ENCODE measurements around the gene SCG5.

The SCG5 gene

GRCh38 chr15:32659340-32660155 lies 18.0 kb downstream of the SCG5 start:
- DNase-seq (ENCODE audit: low read depth), result no peak

- DNase-seq (ENCODE audit: low read depth), result no peak
These were observed 22.2 kb downstream of the SCG5 start for GRCh38 chr15:32663671-32664070.

- DNase-seq (ENCODE audit: low read depth), result no peak
These were observed 23.3 kb downstream of the SCG5 start for GRCh38 chr15:32664796-32665195.

GRCh38 chr15:32667321-32667720 lies 25.8 kb downstream of the SCG5 start:
- DNase-seq (ENCODE audit: low read depth), result no peak

- DNase-seq (ENCODE audit: low read depth), result no peak
These were observed 27.4 kb downstream of the SCG5 start for GRCh38 chr15:32668942-32669341.

- DNase-seq (ENCODE audit: low read depth), result no peak
These were observed 28.5 kb downstream of the SCG5 start for GRCh38 chr15:32669896-32670611.

- DNase-seq (ENCODE audit: low read depth), result no peak
These were observed 29.1 kb downstream of the SCG5 start for GRCh38 chr15:32670623-32671022.

- DNase-seq (ENCODE audit: low read depth), result no peak
These were observed 30.1 kb downstream of the SCG5 start for GRCh38 chr15:32671339-32672325.

GRCh38 chr15:32674681-32675080 lies 33.2 kb downstream of the SCG5 start:
- no peak for DNase-seq (ENCODE audit: low read depth)

GRCh38 chr15:32675466-32675865 lies 34.0 kb downstream of the SCG5 start:
- DNase-seq (ENCODE audit: low read depth), result no peak

GRCh38 chr15:32676169-32676568 lies 34.7 kb downstream of the SCG5 start:
- DNase-seq (ENCODE audit: low read depth), result no peak

- DNase-seq (ENCODE audit: low read depth), result no peak
These were observed 35.8 kb downstream of the SCG5 start for GRCh38 chr15:32677238-32677750.

GRCh38 chr15:32679298-32679690 lies 37.8 kb downstream of the SCG5 start:
- DNase-seq (ENCODE audit: low read depth), result no peak

- DNase-seq (ENCODE audit: low read depth), result no peak
These were observed 41.1 kb downstream of the SCG5 start for GRCh38 chr15:32682569-32682968.

- DNase-seq (ENCODE audit: low read depth), result no peak
These were observed 41.6 kb downstream of the SCG5 start for GRCh38 chr15:32682977-32683630.

GRCh38 chr15:32683906-32684584 lies 42.5 kb downstream of the SCG5 start:
- no peak for DNase-seq (ENCODE audit: low read depth)

GRCh38 chr15:32685576-32685975 lies 44.1 kb downstream of the SCG5 start:
- no peak for DNase-seq (ENCODE audit: low read depth)

GRCh38 chr15:32687556-32687955 lies 46.0 kb downstream of the SCG5 start:
- DNase-seq (ENCODE audit: low read depth), result no peak

GRCh38 chr15:32688151-32688639 lies 46.7 kb downstream of the SCG5 start:
- DNase-seq (ENCODE audit: low read depth), result no peak

- DNase-seq (ENCODE audit: low read depth), result no peak
These were observed 49.6 kb downstream of the SCG5 start for GRCh38 chr15:32690941-32691688.

All from activated T-cell treated with anti-CD3 and anti-CD28 coated beads for 48 hours (primary cell).